Memory B cell (primary cell): ENCODE data around the gene ASCL4.

Experiments
- ATAC-seq: fragments of 150-1000 bp; cut with Tn5 transposase; 2 replicates; pipeline ENCODE4 v1.10.0; 2021; ENCODE audit warnings: low read depth, mild to moderate bottlenecking, moderate library complexity
- DNase-seq, 2 donors: peaks; one replicate each; pipeline ENCODE4 v3.0.0; 2022; ENCODE audit warnings: low spot score in 2 of 2
- H3K27ac Mint-ChIP-seq: one replicate; pipeline ENCODE4 v1.8.0; 2022; ENCODE audit warnings: mild to moderate bottlenecking, moderate library complexity, mixed read lengths
- H3K27me3 Mint-ChIP-seq: one replicate; pipeline ENCODE4 v1.8.0; 2022; ENCODE audit warnings: mixed read lengths
- H3K36me3 Mint-ChIP-seq: one replicate; pipeline ENCODE4 v1.8.0; 2022; ENCODE audit warnings: mild to moderate bottlenecking, mixed read lengths
- H3K4me1 Mint-ChIP-seq: one replicate; pipeline ENCODE4 v1.8.0; 2022; ENCODE audit warnings: mixed read lengths
- H3K4me3 Mint-ChIP-seq: one replicate; pipeline ENCODE4 v1.8.0; 2022; ENCODE audit warnings: mild to moderate bottlenecking, moderate library complexity, mixed read lengths
- H3K9me3 Mint-ChIP-seq: one replicate; pipeline ENCODE4 v1.8.0; 2022; ENCODE audit warnings: mixed read lengths

Gene ASCL4

GRCh38 chr12:107788690-107789458 is 14.4 kb downstream of the ASCL4 start:
- Mint-ChIP-seq H3K4me1 (peaks cover 5% of the 10 kb centered on the region), H3K9me3 (peaks cover 1% of the 10 kb centered on the region), H3K27ac (no peak overlapping the region), H3K36me3 (peaks cover 4% of the 10 kb centered on the region), H3K27me3 (no peaks in the 10 kb centered on the region), H3K4me3 (no peak overlapping the region)
- DNase-seq (no peak), ATAC-seq (no peak)

- H3K27ac Mint-ChIP-seq, result no peak overlapping the region
- no peaks in the 10 kb centered on the region for H3K4me1 Mint-ChIP-seq
- DNase-seq (no peak), ATAC-seq (no peak)
- H3K36me3 Mint-ChIP-seq, result peaks cover 4% of the 10 kb centered on the region
- peaks cover 1% of the 10 kb centered on the region for H3K9me3 Mint-ChIP-seq
- no peaks in the 10 kb centered on the region for H3K27me3 Mint-ChIP-seq
- H3K4me3 Mint-ChIP-seq, result no peak overlapping the region
Measured at GRCh38 chr12:107791465-107792089, 17.1 kb downstream of the ASCL4 start.

DNA sequence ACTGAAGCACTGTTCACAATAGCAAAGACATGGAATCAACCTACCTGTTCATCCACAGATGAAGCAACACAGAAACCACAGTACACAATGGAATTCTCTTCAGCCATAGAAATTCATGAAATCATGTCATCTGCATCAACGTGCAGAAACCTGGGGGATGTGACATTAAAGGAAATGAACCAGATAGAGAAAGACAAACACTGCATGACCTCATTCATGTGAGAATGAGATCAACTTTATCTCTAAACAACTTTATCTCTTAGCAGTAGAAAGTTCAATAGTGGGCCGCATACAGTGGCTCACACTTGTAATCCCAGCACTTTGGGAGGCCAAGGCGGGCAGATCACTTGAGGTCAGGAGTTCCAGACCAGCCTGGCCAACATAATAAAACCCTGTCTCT is 19.9 kb downstream of the ASCL4 start:
- Mint-ChIP-seq H3K4me1 (no peaks in the 10 kb centered on the region), H3K4me3 (no peak overlapping the region), H3K27me3 (no peaks in the 10 kb centered on the region), H3K36me3 (peaks cover 4% of the 10 kb centered on the region), H3K27ac (no peak overlapping the region), H3K9me3 (peaks cover 1% of the 10 kb centered on the region)
- DNase-seq (no peak), ATAC-seq (no peak)

DNA sequence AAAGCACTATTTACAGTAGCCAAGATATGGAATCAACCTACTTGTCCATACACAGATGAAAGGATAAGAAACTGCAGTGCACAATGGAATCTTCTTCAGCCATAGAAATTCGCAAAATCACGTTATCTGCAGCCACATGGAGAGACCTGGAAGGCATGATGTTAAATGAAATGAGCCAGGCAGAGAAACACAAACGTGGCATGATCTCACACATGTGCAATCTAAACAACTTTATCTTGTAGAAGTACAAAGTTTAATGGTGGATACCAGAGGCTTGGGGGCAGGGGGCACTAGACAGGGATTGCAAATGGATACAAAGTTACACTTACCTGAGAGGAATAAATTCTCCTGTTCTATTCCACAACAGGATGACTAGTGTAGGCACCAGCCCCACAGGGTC is 24.1 kb downstream of the ASCL4 start:
- Mint-ChIP-seq H3K9me3 (no peaks in the 10 kb centered on the region), H3K27ac (no peak overlapping the region), H3K36me3 (no peaks in the 10 kb centered on the region), H3K4me1 (peaks cover 9% of the 10 kb centered on the region), H3K4me3 (no peak overlapping the region), H3K27me3 (no peaks in the 10 kb centered on the region)
- ATAC-seq (no peak), DNase-seq (no peak)

DNA sequence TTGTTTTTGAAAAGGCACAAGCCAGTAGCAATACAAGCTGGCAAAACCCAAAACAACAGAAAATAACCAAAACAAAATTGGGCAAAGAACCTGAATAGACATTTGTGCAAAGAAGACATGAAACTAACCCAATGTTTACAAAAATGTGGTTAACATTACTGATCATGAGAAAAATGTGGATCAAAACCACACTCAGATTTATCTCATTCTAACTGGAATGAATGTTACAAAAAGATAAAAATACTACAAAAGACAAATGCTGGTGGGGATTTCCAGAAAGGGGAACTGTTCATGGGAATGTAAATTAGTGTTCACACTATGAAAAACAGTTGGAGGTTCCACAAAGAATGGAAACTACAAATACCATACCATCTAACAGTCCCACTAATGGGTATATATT is 26.6 kb downstream of the ASCL4 start:
- peak; percentile 31 for ATAC-seq
- Mint-ChIP-seq H3K4me1 (peaks cover 9% of the 10 kb centered on the region), H3K27me3 (no peaks in the 10 kb centered on the region), H3K9me3 (no peaks in the 10 kb centered on the region), H3K36me3 (no peaks in the 10 kb centered on the region), H3K27ac (no peak overlapping the region), H3K4me3 (no peak overlapping the region)
- no peak for DNase-seq

GRCh38 chr12:107803092-107803491 is 28.6 kb downstream of the ASCL4 start:
- Mint-ChIP-seq H3K27me3 (no peaks in the 10 kb centered on the region), H3K36me3 (no peaks in the 10 kb centered on the region), H3K4me1 (peaks cover 9% of the 10 kb centered on the region), H3K9me3 (no peaks in the 10 kb centered on the region), H3K4me3 (no peak overlapping the region), H3K27ac (no peak overlapping the region)
- ATAC-seq, result no peak
- DNase-seq, result no peak

GRCh38 chr12:107805488-107806180 is 31.1 kb downstream of the ASCL4 start:
- no peak for ATAC-seq
- Mint-ChIP-seq H3K4me1 (peaks cover 9% of the 10 kb centered on the region), H3K4me3 (no peak overlapping the region), H3K27ac (no peak overlapping the region), H3K36me3 (no peaks in the 10 kb centered on the region), H3K27me3 (no peaks in the 10 kb centered on the region), H3K9me3 (no peaks in the 10 kb centered on the region)
- no peak for DNase-seq

- H3K9me3 Mint-ChIP-seq, result no peaks in the 10 kb centered on the region
- no peaks in the 10 kb centered on the region for H3K27me3 Mint-ChIP-seq
- DNase-seq (no peak), ATAC-seq (no peak)
- no peak overlapping the region for H3K4me3 Mint-ChIP-seq
- no peaks in the 10 kb centered on the region for H3K36me3 Mint-ChIP-seq
- peak overlapping the region; percentile 14 for H3K27ac Mint-ChIP-seq
- H3K4me1 Mint-ChIP-seq, result no peaks in the 10 kb centered on the region
Measured at GRCh38 chr12:107807471-107808150, 33.1 kb downstream of the ASCL4 start.

GRCh38 chr12:107817250-107817649 is 42.7 kb downstream of the ASCL4 start:
- peaks cover 6% of the 10 kb centered on the region for H3K36me3 Mint-ChIP-seq
- no peak overlapping the region for H3K4me3 Mint-ChIP-seq
- no peaks in the 10 kb centered on the region for H3K4me1 Mint-ChIP-seq
- ATAC-seq (no peak), DNase-seq (no peak)
- no peak overlapping the region for H3K27ac Mint-ChIP-seq
- H3K9me3 Mint-ChIP-seq, result peaks cover 10% of the 10 kb centered on the region
- peaks cover 1% of the 10 kb centered on the region for H3K27me3 Mint-ChIP-seq

DNA sequence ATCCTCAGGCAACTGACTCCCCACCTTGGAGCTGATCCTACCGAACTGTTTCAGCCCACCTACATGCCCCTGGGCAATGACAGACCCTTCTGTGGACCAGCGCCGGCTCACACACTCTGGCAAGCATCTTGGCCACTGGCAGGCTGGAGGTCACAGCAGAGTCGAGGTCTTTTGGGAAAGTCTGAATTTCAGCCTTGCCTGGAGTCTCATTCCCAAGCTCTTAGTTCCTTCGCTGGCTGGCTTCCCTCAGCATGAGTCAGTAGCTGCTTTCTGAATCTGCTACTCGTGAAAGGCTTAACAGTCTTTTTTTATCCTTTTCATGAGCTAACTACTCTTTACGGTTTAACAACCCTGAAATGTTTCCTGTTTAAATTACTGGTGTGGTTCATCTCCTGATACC is 44.5 kb downstream of the ASCL4 start:
- H3K27ac Mint-ChIP-seq, result no peak overlapping the region

DNA sequence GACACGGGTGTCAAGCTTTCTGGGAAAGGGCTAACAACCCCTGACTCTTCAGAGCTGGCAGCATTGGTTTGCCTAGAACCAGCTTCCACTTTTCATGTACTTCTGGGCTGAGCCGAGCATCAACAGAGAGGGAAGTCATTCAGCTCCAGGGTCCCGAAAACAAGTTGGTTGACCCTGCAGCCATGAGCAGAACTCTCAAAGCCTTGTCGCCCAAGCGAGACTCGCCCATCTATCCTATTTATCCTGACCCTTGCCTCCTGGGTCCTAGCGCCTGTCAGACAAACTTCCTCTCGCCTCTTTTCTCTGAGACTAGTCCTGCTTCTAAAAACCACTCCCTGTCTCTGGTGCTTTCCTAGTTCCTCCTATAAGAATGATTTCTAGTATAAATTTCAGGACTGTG is 47.9 kb downstream of the ASCL4 start:
- Mint-ChIP-seq H3K27ac (no peak overlapping the region), H3K9me3 (peaks cover 16% of the 10 kb centered on the region), H3K36me3 (peaks cover 9% of the 10 kb centered on the region), H3K4me1 (no peaks in the 10 kb centered on the region), H3K27me3 (peaks cover 3% of the 10 kb centered on the region), H3K4me3 (no peak overlapping the region)
- DNase-seq (no peak), ATAC-seq (no peak)

More for the DNA sequence above, 44.5 kb downstream of the ASCL4 start:
- H3K27me3 Mint-ChIP-seq, result peaks cover 1% of the 10 kb centered on the region
- no peaks in the 10 kb centered on the region for H3K4me1 Mint-ChIP-seq
- no peak for ATAC-seq
- peaks cover 6% of the 10 kb centered on the region for H3K36me3 Mint-ChIP-seq
- peaks cover 10% of the 10 kb centered on the region for H3K9me3 Mint-ChIP-seq
- H3K4me3 Mint-ChIP-seq, result no peak overlapping the region
- no peak for DNase-seq
